GM23248 (cell line): ENCODE measurements around the gene BTBD19.

Experiments
- EZH2 ChIP-seq: fragments of 200-600 bp; sonication (generic); IDR thresholded peaks from 2 replicates; pipeline ENCODE4 v1.6.1; 2018; ENCODE audit warnings: antibody characterized with exemption, mild to moderate bottlenecking; ENCODE audit not compliant: insufficient read depth, poor library complexity, severe bottlenecking
- EZH2phosphoT487 ChIP-seq: fragments of 200-600 bp; sonication (generic); IDR thresholded peaks from 2 replicates; pipeline ENCODE4 v1.6.1; 2018; ENCODE audit warnings: antibody characterized with exemption, moderate library complexity, mild to moderate bottlenecking, low read depth; ENCODE audit not compliant: insufficient read depth

GRCh38 chr1:44847845-44848244, 39.5 kb downstream of the BTBD19 start:
- TF ChIP-seq EZH2, result no peak
- TF ChIP-seq EZH2phosphoT487, result no peak
